ENCODE data around the gene CFDP1. TPM values are rescaled to one million over a fixed set of nuclear protein-coding genes. Genes with fewer than 3 reads are reported as not detected.
A peak's percentile ranks its signal among the peaks of the same experiment; 100 is the strongest.

The CFDP1 gene
- total RNA-seq (100 to 1,000 TPM in 1 of 9 donors, 10 to 100 TPM in 8; 40.6 to 129 (median 52.1) TPM), polyA plus RNA-seq (100 to 1,000 TPM in 1 of 3 donors, 10 to 100 TPM in 2; 61.0 to 121 (median 83.4) TPM)
- long read RNA-seq, donor 1, transcript CFDP1-209 (3 exons, 663 nt), result minor isoform, 7 of 93 reads
- long read RNA-seq, donor 1, transcript CFDP1-207 (5 exons, 1,167 nt), result minor isoform, 5 of 93 reads
- long read RNA-seq, donor 1, transcript CFDP1-201 (7 exons, 1,275 nt), result major isoform, 34 of 93 reads
- long read RNA-seq, donor 1, partial matches to known transcripts, result 47 of 93 reads
- long read RNA-seq, donor 1, other reads (novel, unspliced or antisense), result 0 of 93 reads
- long read RNA-seq, donor 2, transcript CFDP1-201 (7 exons, 1,275 nt), result major isoform, 20 of 73 reads
- long read RNA-seq, donor 2, partial matches to known transcripts, result 49 of 73 reads
- long read RNA-seq, donor 2, other reads (novel, unspliced or antisense), result 0 of 73 reads
- long read RNA-seq, donor 3, transcript CFDP1-201 (7 exons, 1,275 nt), result major isoform, 35 of 50 reads
- long read RNA-seq, donor 3, partial matches to known transcripts, result 11 of 50 reads
- long read RNA-seq, donor 3, other reads (novel, unspliced or antisense), result 0 of 50 reads
- long read RNA-seq, donor 4, transcript CFDP1-201 (7 exons, 1,275 nt), result major isoform, 27 of 44 reads
- long read RNA-seq, donor 4, partial matches to known transcripts, result 12 of 44 reads
- long read RNA-seq, donor 4, other reads (novel, unspliced or antisense), result 5 of 44 reads
- long read RNA-seq, donor 5, transcript CFDP1-201 (7 exons, 1,275 nt), result major isoform, 61 of 80 reads
- long read RNA-seq, donor 5, partial matches to known transcripts, result 3 of 80 reads
- long read RNA-seq, donor 5, other reads (novel, unspliced or antisense), result 15 of 80 reads
- long read RNA-seq, donor 6, transcript CFDP1-201 (7 exons, 1,275 nt), result major isoform, 12 of 23 reads
- long read RNA-seq, donor 6, partial matches to known transcripts, result 6 of 23 reads
- long read RNA-seq, donor 6, other reads (novel, unspliced or antisense), result 4 of 23 reads
- long read RNA-seq, donor 7, transcript CFDP1-201 (7 exons, 1,275 nt), result major isoform, 16 of 53 reads
- long read RNA-seq, donor 7, partial matches to known transcripts, result 34 of 53 reads
- long read RNA-seq, donor 7, other reads (novel, unspliced or antisense), result 0 of 53 reads
- long read RNA-seq, donor 8, transcript CFDP1-201 (7 exons, 1,275 nt), result major isoform, 49 of 77 reads
- long read RNA-seq, donor 8, partial matches to known transcripts, result 24 of 77 reads
- long read RNA-seq, donor 8, other reads (novel, unspliced or antisense), result 0 of 77 reads
- long read RNA-seq, donor 9, transcript CFDP1-209 (3 exons, 663 nt), result minor isoform, 7 of 71 reads
- long read RNA-seq, donor 9, transcript CFDP1-201 (7 exons, 1,275 nt), result major isoform, 29 of 71 reads
- long read RNA-seq, donor 9, partial matches to known transcripts, result 35 of 71 reads
- long read RNA-seq, donor 9, other reads (novel, unspliced or antisense), result 0 of 71 reads
- long read RNA-seq, donor 10, transcript CFDP1-201 (7 exons, 1,275 nt), result major isoform, 18 of 31 reads
- long read RNA-seq, donor 10, partial matches to known transcripts, result 12 of 31 reads
- long read RNA-seq, donor 10, other reads (novel, unspliced or antisense), result 0 of 31 reads

DNA sequence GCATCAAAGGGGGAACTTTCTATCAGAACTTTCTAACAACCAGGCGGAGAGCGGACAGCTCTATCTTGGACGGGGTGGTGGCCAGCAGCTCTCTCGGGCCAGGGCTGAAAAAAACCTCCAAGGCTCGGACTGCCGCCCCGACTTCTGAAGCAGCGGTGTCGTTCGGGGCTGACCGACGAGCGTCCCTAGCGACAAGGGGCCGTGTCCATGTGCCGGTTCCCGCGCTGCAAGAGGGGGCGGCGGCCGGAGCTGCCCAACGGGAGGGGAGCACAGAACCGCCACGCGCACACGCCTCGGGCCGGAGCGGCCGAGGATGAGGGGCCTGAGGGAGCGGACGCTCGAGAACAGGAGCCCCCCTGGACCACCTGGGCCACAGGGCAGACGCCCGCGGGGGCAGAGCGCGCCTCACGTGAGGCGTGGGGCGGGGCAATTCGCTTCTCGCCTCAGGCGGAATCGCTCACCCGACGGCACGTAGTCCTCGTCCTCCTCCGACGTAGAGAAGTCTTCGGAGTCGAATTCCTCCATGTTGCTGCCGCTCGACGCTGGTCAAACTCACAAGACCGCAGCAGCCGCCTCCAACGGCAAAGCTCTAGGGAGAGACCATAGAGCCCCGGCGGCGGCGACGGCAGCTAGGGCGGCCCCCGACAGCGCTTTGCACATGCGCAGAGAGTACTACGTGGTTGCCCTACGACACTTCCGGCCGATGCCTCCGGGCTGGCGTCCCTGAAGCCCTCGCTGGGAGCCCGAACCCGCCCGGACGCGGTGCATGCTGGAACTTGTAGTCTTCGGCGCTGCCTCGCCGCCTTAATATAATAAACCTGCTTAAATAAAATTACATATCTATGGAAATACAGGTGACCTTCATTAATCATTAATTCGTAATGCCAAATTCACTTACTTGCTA is at the start of gene CFDP1:
Gene CFDP1 (minus strand): TSS at position 676 of the 904 bp plus-strand sequence. CDS start 151 bp downstream, at position 525.
- intact Hi-C loops (cut with DNase I), result no loop called here
- TF ChIP-seq POLR2A (IDR thresholded peaks at IDR 0.05), result peak; percentile 40 to 53
- TF ChIP-seq, protein P1, sequence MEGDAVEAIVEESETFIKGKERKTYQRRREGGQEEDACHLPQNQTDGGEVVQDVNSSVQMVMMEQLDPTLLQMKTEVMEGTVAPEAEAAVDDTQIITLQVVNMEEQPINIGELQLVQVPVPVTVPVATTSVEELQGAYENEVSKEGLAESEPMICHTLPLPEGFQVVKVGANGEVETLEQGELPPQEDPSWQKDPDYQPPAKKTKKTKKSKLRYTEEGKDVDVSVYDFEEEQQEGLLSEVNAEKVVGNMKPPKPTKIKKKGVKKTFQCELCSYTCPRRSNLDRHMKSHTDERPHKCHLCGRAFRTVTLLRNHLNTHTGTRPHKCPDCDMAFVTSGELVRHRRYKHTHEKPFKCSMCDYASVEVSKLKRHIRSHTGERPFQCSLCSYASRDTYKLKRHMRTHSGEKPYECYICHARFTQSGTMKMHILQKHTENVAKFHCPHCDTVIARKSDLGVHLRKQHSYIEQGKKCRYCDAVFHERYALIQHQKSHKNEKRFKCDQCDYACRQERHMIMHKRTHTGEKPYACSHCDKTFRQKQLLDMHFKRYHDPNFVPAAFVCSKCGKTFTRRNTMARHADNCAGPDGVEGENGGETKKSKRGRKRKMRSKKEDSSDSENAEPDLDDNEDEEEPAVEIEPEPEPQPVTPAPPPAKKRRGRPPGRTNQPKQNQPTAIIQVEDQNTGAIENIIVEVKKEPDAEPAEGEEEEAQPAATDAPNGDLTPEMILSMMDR (IDR thresholded peaks at IDR 0.05), result no peak
- no peaks in the 10 kb centered on the region for H3K9me3 ChIP-seq (replicated peaks in 1 of 3)

DNA sequence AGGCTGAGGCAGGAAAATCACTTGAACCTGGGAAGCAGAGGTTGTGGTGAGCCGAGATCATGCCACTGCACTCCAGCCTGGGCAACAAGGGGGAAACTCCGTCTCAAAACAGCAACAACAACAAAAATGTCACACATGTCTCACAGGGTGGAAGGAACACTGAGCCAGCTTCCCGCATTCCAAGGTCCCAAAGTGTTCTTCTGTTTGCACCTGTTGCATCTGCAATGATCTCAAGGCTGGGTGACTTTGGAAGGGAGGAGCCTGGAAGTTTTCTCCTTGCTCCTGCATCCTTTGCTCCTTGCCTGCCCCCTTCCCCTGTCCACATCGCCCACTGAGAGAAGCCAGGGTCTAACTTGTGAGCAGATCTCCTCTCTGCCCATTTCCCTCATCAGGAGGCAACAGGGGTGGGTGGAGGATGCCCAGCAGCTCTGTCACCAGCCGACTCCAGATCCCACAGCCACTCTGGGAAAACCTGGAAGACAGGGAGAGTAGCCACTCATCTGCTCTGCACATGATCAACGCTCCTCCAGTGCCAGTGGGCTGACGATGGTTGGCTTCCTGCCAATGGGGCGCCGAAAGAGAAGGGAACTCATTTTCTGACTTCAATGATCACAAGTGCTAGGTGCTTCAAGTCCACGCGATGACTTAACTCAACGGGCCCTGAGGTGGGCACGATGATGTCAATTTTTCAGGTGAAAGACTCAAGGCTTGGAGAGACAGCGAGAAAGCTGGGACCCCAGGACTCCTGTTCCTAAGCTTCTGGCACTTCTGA is 49.3 kb upstream of the CFDP1 start:
- Histone ChIP-seq H3K27me3 (no peaks in the 10 kb centered on the region), H3K4me1 (replicated peaks in 1 of 2) (peaks cover 9 to 28% of the 10 kb centered on the region in 2 donors), H3K27ac (no peak overlapping the region), H3K4me3 (no peak overlapping the region), H3K36me3 (replicated peaks in 1 of 2) (no peaks in the 10 kb centered on the region), H3K9me3 (replicated peaks in 1 of 3) (no peaks in the 10 kb centered on the region)
- 74 to 81% (median 78%) methylated on average over 10 to 14 of the region's 14 CpGs for WGBS, 4 donors
- no peak for DNase-seq
- intact Hi-C loops (cut with DNase I), result no loop called here
- TF ChIP-seq, protein P1 (IDR thresholded peaks at IDR 0.05), result no peak
- no peak for TF ChIP-seq POLR2A (IDR thresholded peaks at IDR 0.05)

More for the DNA sequence above, at the start of gene CFDP1:
- Histone ChIP-seq H3K4me1 (replicated peaks in 1 of 2) (peaks cover 0 to 19% of the 10 kb centered on the region in 2 donors), H3K36me3 (replicated peaks in 1 of 2) (no peaks in the 10 kb centered on the region), H3K27me3 (no peaks in the 10 kb centered on the region), H3K27ac (peak within 1 kb of the TSS; percentile 93 to 99 (median 97)), H3K4me3 (peak within 1 kb of the TSS; percentile 6 to 78 (median 66))
- DNase-seq, result peak; percentile 96 to 98 (median 97)
- WGBS, 4 donors, result 0 to 1% (median 1%) methylated on average over 28 to 85 of the region's 85 CpGs

DNA sequence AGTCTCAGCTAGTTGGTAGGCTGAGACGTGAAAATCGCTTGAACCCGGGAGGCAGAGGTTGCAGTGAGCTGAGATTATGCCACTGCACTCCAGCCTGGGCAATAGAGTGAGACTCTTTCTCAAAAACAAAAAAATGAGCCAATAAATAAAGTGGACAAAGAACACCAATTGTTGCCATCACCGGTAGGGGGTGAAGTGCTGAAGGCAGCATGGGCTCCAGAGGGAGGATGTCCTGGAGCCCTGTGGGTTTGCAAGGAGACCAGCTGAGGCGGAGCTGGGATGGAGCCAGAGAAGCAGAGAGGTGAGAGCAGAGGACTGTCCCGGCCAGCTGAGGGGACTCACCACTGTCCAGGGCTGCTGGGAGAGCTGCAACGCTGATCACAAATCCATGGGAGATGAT is 48.2 kb upstream of the CFDP1 start:
- TF ChIP-seq, protein P1 (IDR thresholded peaks at IDR 0.05), result no peak
- TF ChIP-seq POLR2A (IDR thresholded peaks at IDR 0.05), result no peak
- WGBS, 4 donors, result 87 to 90% (median 88%) methylated on average over 7 of the region's 7 CpGs
- Histone ChIP-seq H3K4me1 (replicated peaks in 1 of 2) (peaks cover 9 to 29% of the 10 kb centered on the region in 2 donors), H3K4me3 (no peak overlapping the region), H3K27me3 (no peaks in the 10 kb centered on the region), H3K36me3 (replicated peaks in 1 of 2) (no peaks in the 10 kb centered on the region), H3K27ac (no peak overlapping the region), H3K9me3 (replicated peaks in 1 of 3) (no peaks in the 10 kb centered on the region)
- intact Hi-C loops (cut with DNase I), result no loop called here
- no peak for DNase-seq

Measured in adrenal gland (tissue), 19 donors.